Measurements from ENCODE around the gene USP35.

The USP35 gene

DNA sequence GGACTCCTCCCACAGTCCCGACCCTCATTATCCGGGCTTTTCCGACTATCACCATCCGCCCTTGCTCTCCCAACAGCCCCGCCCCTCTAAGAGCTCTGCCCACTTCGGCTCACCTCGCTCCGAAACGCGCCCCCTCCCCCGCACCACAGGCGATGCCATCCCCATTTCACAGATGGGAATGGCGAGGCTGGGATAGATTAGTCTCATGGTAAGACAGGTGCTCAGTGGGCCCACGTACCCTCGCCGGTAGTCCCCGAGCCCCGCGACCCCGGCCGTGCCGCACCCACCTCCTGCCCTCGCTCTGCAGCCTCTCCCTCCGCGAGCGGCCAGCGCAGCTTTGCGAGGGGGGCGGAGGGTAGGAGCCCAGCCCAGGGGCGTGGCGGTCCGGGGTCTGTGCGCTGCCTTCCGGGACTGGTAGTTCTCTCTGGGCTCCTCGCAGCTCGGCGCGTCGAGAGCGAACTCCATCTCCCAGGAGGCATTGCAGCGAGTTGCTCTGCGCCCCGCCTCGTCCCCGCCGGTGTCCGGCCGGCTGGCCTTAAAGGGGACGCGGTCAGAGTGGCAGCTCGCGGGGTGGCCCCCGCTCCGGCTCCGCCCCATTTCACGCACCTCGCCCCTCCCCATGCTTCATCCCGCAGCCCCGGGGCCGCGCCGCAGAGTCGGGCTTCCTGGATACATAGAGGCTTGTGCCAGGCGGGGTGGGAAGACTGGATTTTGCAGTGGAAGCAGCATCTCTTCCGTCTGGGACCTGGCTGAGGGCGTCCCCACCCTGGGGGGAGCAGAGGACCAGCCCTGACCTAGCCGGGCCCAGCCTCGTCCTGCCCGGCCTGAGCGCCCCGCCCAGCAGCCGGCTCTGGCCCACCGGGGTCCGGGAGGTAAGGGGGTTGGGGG, at the start of gene USP35, which contains the start of gene KCTD21:
Gene USP35, plus strand, starts transcription at position 634 of the 888 bp plus-strand sequence. CDS start 7,327 bp downstream, outside the sequence.
Gene KCTD21, minus strand, starts transcription at position 341 of the 888 bp plus-strand sequence. CDS start 14,072 bp downstream, outside the sequence.
- DNase-seq = peak; percentile 92

DNA sequence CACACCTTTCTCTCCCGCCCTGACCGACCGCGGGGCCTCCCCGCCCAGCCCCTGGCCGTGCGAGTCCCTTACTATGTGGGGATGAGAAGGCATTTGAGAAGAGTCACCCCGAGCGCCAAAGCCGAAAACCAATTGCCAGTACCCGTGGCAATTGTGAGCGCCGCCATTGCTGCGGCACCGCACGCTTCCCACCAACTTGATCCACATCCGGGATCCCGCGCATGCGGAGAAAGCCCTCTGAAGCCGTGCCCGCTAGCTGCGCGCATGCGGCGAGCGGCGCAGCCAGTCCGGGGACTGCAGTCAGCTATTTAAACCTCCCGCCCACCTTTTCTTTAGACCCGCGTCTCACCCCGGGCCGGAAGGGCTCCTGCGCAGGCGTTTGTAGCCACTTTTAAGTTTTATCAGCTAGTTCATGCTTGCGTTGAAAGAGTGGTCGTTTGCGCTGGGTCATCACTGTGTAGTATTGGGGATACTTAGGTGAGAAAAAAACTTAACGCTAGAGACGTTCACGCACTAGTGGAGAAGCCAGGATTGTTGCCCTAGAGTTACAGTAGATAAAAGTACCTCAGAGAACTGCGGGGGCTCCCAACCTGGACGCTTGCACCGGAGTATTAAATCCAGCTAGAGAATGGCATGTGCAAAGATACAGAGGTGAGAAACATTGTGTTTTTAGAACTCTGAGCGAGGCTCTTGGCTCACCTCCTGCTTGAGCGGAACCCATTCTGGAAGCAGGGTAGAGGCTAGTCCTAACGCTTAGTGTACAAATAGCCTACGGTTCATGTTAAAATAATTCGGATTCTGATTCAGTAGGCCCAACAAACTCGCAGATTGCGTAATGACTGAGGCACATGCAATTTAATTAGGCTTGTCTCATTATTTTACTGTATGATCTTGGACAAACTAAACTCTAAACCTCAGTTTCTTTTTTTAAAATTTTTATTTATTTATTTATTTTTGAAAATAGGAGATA, 49.0 kb upstream of the USP35 start, which contains the start of gene ALG8:
Gene ALG8, minus strand, starts transcription at position 205 of the 970 bp plus-strand sequence. Its CDS starts 38 bp downstream, at position 167.
- DNase-seq = peak; percentile 98

DNA sequence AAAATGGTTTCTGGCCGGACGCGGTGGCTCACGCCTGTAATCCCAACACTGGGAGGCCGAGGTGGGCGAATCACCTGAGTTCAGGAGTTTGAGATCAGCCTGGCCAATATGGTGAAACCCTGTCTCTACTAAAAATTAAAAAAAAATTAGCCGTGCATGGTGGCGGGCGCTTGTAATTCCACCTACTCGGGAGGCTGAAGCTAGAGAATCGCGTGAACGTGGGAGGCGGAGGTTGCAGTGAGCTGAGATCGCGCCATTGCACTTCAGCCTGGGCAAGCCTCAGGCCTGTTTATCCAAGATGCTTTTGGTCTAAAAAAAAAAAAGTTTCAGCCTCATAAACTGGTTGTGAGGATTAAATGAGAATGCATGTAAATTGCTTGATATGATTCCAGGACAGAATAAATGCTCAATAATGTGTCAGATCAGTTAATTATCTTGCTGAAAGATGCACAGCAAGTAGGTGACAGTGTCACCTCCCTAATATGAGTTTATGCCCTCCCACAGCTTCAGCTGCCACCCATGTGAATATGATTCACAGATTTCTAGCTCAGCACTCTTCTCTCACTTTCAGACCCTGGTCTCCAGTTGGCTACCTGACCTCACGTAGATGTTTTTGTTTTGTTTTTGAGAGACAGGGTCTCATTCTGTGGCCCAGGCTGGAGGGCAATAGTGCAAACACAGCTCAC, 48.2 kb upstream of the USP35 start:
- no peak for DNase-seq

GRCh38 chr11:78145511-78146025, 43.2 kb upstream of the USP35 start:
- no peak for DNase-seq

DNA sequence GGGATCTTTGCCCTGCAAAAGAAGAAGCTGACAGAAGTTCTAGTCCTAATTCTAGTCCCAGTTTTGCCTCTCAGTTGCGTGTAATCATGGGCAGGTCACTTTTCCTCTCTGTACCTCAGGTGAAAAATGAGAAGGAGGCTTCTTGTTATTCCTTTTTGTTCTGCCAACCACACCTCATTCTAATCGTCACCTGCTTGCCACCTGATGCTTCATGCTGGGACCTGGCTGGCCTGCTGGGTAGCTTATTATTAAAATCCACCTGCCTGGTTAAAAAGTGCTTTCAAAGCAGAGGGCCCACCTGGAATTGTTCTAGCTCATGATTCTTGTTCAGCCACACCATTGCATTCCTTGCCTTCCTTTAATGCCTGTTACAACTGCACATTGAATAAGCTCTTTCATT, 40.9 kb upstream of the USP35 start:
- DNase-seq = peak; percentile 65

DNA sequence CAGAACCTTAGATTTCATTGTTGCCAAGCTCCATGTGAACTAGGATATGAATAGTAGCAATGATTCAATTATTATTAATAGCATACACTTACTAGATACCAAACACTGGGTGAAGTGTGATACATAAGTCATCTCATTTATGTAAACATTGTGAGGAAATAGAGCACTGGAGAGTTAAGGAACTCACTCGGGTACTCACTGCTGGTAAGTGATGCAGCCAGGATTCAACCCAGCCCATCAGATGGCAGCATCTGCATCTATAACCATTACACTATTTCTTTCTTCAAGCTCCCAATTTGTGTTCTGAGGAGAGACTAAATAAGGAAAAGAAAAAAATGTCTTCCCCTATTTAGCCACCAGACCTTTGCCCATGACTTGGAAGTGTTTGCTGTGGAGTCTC, 39.1 kb upstream of the USP35 start:
- DNase-seq = no peak

GRCh38 chr11:78150346-78150745, 38.4 kb upstream of the USP35 start:
- DNase-seq = no peak

DNA sequence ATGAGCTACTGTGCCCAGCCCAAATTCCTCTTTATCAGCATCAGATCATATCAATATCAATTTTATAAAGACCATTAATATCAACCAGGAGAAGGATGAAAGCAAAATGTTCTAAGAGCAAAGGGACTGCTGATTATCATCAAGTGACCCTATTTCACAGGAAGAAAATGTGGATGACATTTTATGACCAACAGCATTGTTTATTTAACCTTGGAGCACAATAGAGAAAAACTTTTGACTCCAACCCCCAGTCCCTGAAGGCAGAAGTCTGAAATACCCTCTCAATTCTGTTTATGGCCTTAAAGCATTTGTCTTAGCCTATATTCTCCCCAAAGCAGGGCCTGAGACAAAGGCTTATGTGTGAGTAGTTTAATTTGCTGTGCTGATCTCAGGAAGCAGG, 38.0 kb upstream of the USP35 start:
- DNase-seq = no peak

- DNase-seq = no peak
Measured at GRCh38 chr11:78151804-78152203, 36.9 kb upstream of the USP35 start.

DNA sequence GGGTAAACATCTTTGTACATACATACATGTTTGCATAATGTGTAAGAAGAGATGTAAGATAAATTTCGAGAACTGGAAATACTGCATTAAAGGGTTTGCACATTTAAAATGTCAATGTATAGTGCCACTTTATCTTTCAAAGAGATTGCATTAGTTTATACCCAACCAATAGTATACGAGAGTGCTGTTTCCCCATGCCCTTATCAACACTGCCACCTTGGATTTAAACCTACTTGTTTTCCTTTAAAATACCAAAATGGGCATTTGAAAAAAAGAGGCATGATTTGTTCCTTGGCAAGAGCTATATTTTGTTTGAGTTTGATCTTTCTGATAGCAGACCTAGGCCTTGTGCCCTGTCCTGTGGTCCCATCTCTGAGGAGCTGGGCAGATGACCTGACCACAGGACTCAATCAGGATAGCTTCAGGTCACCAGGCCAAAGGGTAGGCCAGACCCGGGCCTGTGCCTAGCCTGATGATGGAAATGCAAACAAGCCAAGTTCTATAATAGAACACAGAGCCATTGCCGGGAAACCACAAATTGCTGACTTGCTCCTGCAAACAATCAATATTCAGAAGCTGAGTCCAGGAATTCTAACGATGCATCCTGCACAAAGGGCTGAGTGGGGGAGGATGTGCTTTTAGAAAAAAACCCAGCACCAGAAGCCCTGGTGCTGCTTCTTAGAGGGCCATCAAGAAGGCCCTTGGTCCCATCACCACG, 32.4 kb upstream of the USP35 start:
- no peak for DNase-seq

- DNase-seq = no peak
Measured at GRCh38 chr11:78158987-78159652, 29.6 kb upstream of the USP35 start.

DNA sequence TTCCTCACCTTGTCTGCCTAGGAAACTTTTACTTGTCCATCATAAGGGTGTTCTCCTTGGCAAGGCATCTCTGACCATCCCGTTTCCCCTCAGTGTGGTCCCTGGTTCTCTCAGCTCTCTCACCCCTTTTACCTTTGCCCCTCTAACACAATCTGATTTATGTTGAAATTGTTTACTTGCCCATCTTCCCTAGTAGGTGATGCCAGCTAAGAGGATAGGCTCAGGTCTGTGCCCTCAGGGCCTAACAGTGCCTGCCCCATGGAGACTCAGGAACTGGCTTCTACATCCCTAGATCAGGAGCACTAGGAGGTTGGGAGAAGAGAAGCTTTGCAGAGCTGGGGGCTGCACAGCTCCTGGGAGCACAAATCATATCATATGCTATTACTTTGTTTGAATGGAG, 28.2 kb upstream of the USP35 start:
- DNase-seq = no peak

- no peak for DNase-seq
Measured at GRCh38 chr11:78161346-78161745, 27.4 kb upstream of the USP35 start.

DNA sequence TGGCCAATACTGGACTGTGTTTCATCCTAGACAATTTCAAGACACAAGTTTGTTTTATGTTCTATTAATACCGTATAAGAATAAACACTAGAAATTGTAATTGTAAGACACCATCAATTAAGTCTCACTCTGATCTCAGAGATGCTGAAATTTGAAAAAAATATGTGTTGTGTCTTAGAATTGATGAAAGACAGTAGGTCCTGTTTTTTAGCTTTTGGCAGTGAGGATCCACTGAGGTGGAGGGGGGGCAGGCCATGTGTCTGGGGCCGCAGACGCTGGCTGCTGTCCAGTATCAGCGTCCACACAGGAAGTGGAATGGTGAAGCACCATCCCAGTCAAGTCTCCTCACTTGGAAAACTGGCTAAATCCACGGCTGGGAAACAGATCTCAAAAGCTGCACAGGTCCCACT, 26.8 kb upstream of the USP35 start:
- DNase-seq = no peak

DNA sequence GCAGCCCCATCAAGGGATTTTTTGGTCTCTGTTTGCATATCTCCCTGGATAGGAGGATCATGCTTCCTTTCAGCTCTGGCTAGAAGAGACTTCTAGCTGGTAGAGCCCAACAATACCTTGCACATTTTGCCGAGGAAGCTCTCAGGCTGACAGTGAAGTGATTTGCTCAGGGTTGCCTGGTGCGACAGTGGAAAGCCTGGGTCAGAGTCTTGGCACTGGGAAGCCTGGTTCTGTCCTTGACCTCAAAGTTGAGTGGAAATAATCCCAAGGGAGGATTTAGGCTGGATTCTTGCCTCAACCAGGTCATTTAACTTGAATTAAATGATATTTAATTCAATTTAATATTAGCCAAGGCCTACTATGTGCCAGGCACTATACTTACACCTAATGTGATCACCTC, 24.9 kb upstream of the USP35 start:
- DNase-seq = no peak

- no peak for DNase-seq
Measured at GRCh38 chr11:78164471-78164870, 24.2 kb upstream of the USP35 start.

- no peak for DNase-seq
Measured at GRCh38 chr11:78166855-78167469, 21.8 kb upstream of the USP35 start.

- DNase-seq = no peak
Measured at GRCh38 chr11:78168539-78169477, 19.9 kb upstream of the USP35 start.

- no peak for DNase-seq
Measured at GRCh38 chr11:78170413-78170812, 18.3 kb upstream of the USP35 start.
